ENCODE data around the gene DENND4C. TPM values are rescaled to one million over a fixed set of nuclear protein-coding genes. Genes with fewer than 3 reads are reported as not detected.
"Not testable (repeated sequence)": the region's sequence is repeated elsewhere in the genome, so short reads cannot be mapped to it uniquely, and the experiment has no call there.

Gene DENND4C
- total RNA-seq, 1 donor from 2014 or later = 20.8 TPM

- no peak for DNase-seq
- intact Hi-C loops (cut with DNase I) = no loop called here
- ATAC-seq (ENCODE audit: poor library complexity) = no peak
Observed at GRCh38 chr9:19310246-19310645, 79.8 kb downstream of the DENND4C start.

DNA sequence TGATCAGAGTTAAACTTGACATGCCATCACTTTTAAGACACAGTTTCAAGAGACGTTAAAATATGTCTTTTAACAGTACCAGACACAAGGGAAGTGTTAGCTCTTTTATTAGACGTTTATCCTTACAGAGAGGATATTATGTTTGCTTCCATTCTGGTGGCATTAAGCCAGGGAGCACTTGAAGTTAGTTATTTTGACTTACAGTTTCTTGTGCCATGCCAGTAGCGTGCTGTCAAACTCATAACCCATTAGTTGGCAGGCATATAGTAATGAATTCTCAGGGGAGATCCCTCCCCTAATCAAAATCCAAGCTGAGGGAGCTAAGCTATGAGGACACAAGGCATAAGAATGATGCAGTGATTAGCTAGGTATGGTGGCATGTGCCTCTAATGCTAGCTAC is 83.1 kb downstream of the DENND4C start:
- intact Hi-C loops (cut with DNase I) = no loop called here
- ATAC-seq (ENCODE audit: poor library complexity) (peak; percentile 46), DNase-seq (no peak)

DNA sequence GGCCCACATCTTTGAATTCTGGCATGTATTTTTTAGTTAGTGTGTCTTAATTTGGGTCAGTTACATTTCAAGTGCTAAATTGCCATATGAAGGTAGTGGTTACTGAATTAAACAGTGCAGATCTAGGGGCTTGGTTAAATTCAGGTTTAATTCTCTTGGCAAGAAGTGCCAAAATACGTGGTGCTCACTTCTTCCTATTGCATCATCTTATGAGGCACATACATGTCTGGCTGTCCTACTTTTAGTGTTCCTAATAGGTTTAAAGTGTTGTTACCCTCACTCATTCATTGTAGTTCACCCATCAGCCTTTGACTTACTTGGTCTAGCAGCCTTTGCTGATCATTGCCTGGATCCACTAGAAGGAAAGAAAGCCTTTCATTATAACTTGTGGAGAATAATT is 90.0 kb downstream of the DENND4C start:
- no peak for ATAC-seq (ENCODE audit: poor library complexity)
- intact Hi-C loops (cut with DNase I) = no loop called here
- DNase-seq = no peak

GRCh38 chr9:19331877-19332276 is 101.4 kb downstream of the DENND4C start:
- intact Hi-C loops (cut with DNase I) = no loop called here
- DNase-seq (no peak), ATAC-seq (ENCODE audit: poor library complexity) (no peak)

DNA sequence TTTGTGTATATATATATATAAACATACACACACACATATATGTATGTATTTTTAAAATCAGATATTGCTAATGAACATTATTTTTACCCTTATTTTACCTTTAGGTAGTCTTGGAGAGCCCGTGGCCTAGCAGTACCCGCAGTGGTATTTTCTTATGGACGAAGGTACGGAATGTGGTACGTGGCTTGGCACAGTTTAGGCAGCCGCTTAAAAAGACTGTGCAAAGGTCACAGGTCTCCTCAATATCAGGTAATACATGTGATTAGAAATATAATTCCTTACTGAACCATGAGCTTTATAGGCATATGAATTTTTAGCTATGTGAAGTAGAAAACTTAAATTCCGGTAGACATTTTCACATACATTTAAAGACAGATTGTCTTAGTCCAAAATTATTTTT is 105.7 kb downstream of the DENND4C start:
- intact Hi-C loops (cut with DNase I) = no loop called here
- DNase-seq = no peak
- no peak for ATAC-seq (ENCODE audit: poor library complexity)

- intact Hi-C loops (cut with DNase I) = loop anchor here (10.0 kb wide), 1 partner anchor 258 kb away; no protein-coding TSS in a partner anchor
- ATAC-seq (ENCODE audit: poor library complexity) = no peak
- no peak for DNase-seq
Observed at GRCh38 chr9:19342947-19343346, 112.5 kb downstream of the DENND4C start.

DNA sequence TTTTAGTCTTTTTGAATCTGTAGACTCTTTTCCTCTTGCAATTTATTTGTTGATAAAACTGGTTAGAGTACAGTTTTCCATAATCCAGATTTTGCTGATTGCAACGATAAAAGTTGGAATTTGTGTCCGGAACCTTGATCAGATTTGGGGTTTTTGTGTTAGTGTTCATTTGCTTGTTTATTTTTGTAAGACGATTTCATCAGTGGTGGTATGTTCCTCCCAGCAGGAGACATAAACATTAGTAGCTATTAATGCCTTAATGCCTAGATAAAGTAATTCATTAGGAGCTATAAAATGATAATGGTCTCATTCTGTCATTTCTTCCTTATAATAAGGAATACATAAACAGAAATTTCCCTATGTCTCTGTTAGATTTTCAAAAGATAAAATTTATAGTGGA is 128.2 kb downstream of the DENND4C start:
- ATAC-seq (ENCODE audit: poor library complexity) = no peak
- intact Hi-C loops (cut with DNase I) = no loop called here
- DNase-seq = no peak

DNA sequence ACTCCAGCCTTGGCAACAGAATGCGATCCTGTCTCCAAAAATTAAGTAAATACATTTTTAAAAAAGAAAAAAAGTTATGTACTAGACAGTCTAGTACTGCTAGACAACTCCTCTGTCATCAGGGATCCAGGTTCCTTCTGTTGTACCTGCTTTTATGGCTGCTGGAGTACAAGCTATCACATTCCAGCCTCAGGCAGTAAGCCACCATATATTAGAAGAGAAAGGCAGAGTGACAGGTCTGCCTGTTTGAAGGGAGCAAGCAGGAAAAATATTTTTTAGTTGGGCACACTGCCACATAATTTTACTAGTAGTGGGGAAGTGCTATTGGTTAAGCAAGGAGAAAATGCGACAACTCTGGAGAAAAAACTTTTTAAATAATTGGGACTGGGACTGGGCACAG is 138.6 kb downstream of the DENND4C start:
- ATAC-seq (ENCODE audit: poor library complexity) (no peak), DNase-seq (no peak)
- intact Hi-C loops (cut with DNase I) = no loop called here

GRCh38 chr9:19371942-19372341 is 141.4 kb downstream of the DENND4C start:
- intact Hi-C loops (cut with DNase I) = no loop called here
- DNase-seq (no peak), ATAC-seq (ENCODE audit: poor library complexity) (no peak)

DNA sequence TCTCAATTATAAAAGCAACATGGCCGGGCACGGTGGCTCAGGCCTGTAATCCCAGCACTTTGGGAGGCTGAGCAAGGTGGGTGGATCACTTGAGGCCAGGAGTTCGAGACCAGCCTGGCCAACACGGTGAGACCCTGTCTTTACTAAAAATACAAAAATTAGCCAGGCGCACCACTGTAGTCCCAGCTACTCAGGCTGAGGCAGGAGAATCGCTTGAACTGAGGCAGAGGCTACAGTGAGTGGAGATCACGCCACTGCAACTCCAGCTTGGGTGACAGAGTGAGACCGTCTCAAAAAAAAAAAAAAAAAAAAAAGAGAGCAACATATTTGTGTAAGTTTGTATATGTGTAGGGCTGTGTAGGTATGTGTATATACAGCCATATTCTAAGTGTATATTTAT is 142.1 kb downstream of the DENND4C start:
- intact Hi-C loops (cut with DNase I) = no loop called here
- ATAC-seq (ENCODE audit: poor library complexity) (no peak), DNase-seq (no peak)

DNA sequence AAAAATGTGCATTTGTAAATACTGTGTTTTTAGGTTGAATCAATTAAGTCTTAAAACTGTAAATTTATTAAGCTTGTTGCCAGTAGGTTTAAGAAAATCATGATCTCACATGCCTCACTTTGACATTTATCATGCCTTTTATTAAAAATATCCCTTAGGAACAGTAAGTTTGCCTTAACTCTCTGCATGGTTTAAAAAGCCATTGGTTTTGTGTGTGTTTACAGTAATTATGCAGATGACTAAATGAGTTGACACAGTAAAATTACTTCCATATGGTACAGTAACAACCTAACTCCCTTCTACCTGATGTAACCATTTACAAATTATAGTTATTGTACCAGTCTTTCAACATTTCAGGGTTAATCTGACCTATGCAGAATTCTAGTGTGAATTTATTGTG is 143.0 kb downstream of the DENND4C start:
- intact Hi-C loops (cut with DNase I) = no loop called here
- ATAC-seq (ENCODE audit: poor library complexity) (no peak), DNase-seq (no peak)

DNA sequence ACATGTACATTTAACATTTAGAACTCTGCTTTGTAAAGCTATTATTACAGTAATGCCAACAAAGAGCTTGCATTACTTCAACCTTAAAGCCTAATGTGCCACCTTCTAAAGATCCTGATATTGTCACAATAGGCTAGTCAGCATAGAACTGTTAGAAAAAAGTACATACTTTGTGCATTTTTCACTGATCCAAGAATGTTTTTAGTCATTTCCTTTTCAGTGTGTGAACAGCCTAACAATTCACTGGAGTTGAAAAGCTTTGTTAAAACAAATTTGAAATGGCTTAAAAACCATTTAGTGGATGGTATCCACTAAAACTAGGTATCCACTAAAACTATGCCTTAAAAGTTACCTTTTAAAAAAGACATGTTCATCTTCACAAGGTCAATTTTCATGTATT is 145.0 kb downstream of the DENND4C start:
- ATAC-seq (ENCODE audit: poor library complexity) = no peak
- intact Hi-C loops (cut with DNase I) = loop anchor here (5.0 kb wide), 1 partner anchor 82 kb away; no protein-coding TSS in a partner anchor
- no peak for DNase-seq

DNA sequence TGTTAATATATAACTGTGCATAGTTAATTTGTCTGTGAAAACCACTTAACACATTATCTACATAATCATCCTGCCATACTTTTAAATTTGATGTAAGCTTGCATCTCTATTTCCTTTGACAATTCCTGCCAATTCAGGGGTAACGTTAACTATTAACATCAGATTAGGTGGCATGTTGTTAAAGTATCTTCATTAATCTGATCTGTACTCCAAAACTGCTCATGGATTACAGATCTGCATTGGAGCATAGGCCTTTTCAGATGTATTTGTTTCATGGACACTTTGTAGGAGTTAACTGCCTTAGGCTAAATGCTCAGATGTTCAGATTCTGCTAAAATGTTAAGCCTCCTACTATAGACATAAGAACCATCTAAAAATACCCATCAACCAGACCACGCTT is 146.4 kb downstream of the DENND4C start:
- no peak for DNase-seq
- intact Hi-C loops (cut with DNase I) = loop anchor here (5.0 kb wide), 1 partner anchor 80 kb away; no protein-coding TSS in a partner anchor
- no peak for ATAC-seq (ENCODE audit: poor library complexity)

DNA sequence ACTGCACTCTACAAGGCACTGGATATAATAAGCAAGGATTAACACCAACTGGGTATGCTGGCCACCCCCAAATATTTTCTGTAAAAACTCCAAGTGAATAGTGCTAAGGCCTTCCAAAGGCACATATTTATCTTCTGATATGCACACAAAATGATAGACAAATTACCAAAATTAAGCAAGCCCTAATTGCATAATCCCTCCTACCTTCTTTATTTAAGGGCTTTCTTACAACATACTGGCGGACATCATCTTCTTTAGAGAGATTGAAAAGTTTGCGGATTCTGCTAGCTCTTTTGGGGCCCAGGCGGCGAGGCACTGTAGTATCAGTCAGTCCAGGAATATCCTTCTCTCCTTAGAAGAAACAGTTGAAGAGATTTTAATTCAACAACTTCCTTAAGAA is 147.7 kb downstream of the DENND4C start:
- ATAC-seq (ENCODE audit: poor library complexity) (no peak), DNase-seq (no peak)
- intact Hi-C loops (cut with DNase I) = loop anchor here (5.0 kb wide), 1 partner anchor 79 kb away; no protein-coding TSS in a partner anchor

- intact Hi-C loops (cut with DNase I) = loop anchor here (5.0 kb wide), 1 partner anchor 79 kb away; no protein-coding TSS in a partner anchor
- no peak for DNase-seq
- no peak for ATAC-seq (ENCODE audit: poor library complexity)
Observed at GRCh38 chr9:19378647-19379046, 148.2 kb downstream of the DENND4C start.

DNA sequence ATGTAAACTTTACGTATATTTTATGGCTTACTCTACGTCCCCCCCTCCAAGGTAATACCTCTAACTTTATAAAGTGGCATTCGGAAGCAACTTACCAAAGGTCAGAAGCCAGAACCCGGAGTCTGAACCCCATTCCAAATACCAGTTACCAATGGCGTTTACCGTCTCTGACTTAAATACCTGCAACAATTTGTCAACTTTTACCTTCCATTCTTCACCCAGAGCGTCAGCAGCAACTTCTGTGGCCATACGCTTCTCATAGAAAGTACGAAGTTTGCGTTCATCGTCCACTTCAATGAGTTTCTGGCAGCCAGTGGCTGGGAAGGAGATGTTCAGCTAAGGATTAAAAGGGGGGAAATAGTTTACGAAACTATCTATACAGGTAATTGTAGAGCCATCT is 148.8 kb downstream of the DENND4C start:
- DNase-seq (no peak), ATAC-seq (ENCODE audit: poor library complexity) (no peak)
- intact Hi-C loops (cut with DNase I) = loop anchor here (5.0 kb wide), 1 partner anchor 78 kb away; no protein-coding TSS in a partner anchor

GRCh38 chr9:19379697-19380046 is 149.2 kb downstream of the DENND4C start:
- DNase-seq (peak; percentile 64), ATAC-seq (ENCODE audit: poor library complexity) (peak; percentile 69)
- intact Hi-C loops (cut with DNase I) = loop anchor here (5.0 kb wide), 1 partner anchor 78 kb away; no protein-coding TSS in a partner anchor

- intact Hi-C loops (cut with DNase I) = no loop called here
- ATAC-seq (ENCODE audit: poor library complexity) = no peak
- DNase-seq = no peak
Observed at GRCh38 chr9:19380826-19381075, 150.3 kb downstream of the DENND4C start.

- ATAC-seq (ENCODE audit: poor library complexity) (no peak), DNase-seq (no peak)
- intact Hi-C loops (cut with DNase I) = no loop called here
Observed at GRCh38 chr9:19381656-19382055, 151.2 kb downstream of the DENND4C start.

DNA sequence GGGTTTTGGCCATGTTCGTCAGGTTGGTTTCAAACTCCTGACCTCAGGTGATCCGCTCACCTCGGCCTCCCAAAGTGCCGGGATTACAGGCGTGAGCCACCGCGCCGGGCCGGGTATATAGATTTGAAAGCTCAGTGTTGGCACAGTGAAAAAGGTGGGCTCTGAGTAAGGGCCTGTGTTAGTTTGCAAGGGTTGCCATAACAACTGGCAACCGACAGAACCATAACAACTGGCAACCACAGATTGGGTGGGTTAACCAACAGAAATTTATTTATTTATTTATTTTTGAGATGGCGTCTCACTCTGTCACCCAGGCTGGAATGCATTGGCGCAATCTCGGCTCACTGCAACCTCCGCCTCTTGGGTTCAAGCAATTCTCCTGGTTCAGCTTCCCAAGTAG is 154.7 kb downstream of the DENND4C start:
- DNase-seq; intact Hi-C loops (cut with DNase I); ATAC-seq (ENCODE audit: poor library complexity): not testable (repeated sequence)

DNA sequence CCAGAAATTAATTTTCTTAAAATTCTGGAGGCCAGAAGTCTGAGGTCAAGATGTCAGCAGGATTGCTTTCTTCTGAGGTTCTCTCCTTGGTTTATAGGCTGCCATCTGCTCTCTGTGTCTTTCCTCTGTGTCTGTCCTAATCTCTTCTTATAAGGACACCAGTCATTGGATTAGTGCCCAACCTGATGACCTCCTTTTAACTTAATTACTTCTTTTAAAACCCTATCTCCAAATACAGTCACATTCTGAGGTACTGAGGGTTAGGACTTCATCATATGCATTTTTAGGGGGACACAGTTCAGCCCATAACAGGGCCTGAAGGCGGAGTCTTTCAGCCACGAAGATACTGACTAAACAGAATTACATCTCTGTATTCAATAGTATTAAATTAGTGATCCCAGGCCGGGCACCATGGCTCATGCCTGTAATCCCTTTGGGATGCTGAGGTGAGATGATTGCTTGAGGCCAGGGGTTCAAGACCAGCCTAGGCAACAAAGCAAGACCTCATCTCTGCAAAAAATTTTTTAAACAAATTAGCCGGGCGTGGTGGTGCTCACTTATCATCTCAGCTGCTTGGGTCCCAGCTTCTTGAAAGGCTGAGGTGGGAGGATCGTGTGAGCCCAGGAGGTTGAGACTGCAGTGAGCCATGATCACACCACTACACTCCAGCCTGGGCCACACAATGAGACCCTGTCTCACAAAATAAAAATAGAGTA is 155.5 kb downstream of the DENND4C start:
- ATAC-seq (ENCODE audit: poor library complexity) = no peak
- DNase-seq = no peak
- intact Hi-C loops (cut with DNase I) = no loop called here

All from Right ventricle myocardium superior (tissue), 1 donor.